ENCODE data around the gene PLA1A.

The PLA1A gene

DNA sequence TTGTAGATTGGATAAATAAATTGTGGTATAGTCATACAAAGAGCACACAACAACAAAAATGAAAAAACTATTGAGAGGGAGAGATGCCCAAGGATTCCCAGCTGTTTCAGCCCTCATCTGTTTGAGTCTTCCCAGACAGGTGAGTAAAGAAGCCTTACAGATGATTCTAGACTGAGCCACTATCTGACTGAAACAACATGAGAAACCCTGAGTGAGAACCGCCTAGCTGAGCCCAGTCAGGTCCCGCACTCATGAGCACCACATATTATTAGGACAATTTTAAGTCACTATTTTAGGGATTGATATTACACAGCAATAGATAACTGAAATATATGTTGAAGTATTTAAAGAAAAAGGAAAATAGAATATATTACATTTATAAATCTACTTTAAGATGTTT, 43.7 kb downstream of the PLA1A start:
- DNase-seq = no peak

DNA sequence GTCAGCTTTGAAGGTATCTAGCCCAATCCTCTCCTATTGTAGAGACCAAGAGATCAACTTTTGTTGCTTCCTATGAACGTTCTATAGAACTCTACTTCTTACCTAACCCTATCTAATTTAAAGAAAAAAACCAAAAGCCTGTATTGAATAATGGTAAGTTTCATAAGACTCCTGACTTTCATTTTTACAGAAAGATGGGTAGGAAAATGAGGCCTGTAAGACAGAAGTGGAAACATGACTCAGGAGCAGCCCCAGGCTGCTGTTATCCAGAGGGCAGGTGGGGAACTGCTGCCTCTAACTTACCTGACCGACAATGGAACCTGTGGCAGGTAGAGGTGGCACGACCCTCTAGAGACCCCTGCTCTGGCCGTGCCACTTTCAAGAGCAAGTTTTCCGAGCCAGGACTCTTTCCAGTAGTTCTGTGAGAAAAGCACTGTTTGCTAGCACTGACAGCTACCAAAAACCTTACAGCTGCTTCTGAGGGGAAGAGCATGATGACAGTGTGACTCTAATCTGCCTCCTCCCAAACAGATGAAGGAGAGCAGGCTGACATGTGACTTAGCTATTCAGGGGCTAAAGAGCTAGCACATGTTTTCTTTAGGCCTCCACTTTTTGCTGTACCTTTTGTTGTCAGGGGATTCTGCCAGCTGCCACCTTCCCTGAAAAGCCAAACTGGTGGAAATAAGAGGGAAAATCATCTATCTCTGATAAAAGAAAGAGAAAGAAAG, 45.2 kb downstream of the PLA1A start:
- DNase-seq = no peak

DNA sequence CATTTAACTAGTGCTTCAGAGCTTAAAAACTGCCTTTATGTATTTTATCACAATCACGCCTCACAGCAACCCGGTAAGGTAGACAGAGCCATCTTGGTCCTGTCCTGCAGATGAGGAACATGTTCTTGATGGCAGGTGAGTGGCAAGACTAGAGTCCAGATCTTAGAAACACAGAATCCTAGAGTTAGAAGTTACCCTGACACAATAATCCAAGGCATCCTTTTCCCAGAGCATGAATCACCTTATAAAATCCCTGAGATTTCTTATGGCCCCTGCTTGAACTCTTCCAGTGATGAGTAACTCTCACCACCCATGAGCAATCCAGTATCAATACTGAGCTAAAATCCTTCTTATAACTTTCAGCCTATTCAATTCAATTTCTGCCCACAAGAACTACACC, 45.8 kb downstream of the PLA1A start:
- no peak for DNase-seq

DNA sequence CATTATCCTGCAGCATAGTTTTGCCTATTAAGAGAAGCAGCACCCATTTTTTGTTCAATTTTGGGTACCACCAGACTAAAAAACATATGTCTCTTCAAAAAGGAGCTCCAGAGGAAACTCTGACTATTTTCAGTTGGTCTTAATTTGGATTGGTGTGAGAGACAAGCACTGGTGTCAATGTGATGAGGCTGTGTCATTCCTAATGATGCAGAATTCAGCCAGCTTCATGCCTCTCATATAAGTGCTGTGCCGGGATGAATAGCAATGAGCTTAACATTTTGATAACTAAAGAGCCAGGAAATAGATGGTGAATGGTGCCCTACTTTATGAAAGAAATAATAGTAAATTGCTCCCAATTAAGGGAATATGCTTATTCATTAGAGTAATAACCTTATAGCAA, 46.8 kb downstream of the PLA1A start:
- no peak for DNase-seq

DNA sequence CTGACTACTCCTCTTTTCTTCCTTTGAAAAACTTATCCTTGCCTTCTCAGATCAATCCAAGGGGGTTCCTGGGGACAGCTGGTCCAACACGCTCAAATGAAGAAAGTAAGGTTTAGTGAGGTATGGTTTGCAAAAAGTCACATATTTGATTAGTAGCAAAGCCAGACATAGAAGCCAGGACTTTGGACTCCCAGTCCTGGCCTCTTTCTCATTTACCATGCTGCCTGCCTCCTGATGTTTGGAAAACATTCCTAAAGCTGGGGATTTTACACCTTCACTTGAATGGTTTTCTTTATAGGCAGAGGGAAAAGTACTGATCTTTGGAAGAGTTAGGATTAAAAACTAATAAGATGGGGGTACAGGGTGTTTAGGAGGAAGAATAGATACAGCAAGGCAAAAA, 48.1 kb downstream of the PLA1A start:
- no peak for DNase-seq

DNA sequence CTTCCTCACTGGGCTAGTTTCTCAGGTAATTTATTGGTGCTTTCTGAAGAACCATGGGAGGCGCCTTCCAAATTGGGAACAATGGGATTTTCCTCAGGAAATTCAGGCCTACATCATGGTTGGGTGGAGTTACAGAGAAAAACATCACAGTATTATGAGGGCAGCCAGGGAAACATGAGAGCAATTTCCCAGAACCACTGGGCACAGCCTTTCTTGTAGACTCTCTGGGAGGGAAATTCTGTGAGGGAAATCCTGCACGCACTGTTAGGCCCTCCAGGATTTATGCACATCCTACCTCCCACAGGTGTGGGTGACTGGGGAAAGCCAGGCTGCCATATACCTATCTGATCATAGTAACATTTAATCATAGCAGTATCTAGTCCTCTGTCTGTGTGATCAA, 49.5 kb downstream of the PLA1A start:
- DNase-seq = no peak

DNA sequence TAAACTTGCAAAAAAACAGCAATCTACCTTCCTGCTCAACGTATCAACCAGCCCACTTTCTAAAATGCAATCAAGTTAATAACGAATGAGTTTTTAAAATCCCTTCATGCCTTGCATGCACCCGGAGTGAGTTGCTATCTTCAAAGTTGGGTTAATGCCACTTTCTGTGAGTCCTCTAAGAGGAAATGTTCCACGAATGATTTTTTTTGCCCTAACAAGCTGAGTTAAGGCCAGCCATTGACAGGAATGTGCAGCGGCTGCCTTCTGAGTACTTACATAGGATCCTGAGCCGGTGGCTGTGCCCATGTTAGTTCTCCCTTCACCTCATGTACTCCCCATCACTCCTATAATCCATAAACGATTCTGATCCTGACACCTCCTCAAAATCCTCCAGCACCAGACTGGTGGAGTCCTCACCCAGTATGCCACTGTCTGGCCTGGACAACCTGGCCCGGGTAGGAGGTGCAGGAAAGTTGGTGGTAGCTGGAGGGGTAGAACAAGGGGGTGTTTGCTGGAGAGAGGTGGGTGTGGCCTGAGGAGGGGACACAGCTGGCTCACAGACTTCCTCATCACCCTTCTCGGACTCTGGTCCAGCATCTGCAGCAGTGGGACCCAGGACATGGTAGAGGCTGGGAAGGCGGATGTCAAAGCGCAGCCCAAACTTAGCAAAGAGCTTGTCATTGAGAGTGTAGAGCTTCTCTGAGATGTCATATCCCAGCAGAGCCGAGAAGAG, 50.3 kb downstream of the PLA1A start:
- no peak for DNase-seq

DNA sequence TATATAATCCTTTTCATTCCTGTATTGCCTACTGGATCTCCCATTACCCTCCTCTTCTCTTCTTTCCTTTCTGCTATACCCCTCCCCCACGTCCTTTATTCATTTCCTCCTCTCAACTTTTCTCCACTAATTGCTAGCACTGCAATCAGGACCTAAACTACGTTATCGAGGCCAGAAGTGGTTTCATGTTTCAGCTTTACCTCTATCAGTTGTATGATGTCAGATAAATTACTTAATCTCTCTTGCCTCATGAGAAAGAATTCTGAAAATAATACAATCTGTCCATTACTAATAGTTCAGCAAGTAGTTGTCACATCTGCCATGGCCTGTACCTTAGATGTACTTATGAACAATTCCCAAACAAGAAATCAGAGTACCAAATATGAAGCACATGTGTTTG, 52.1 kb downstream of the PLA1A start:
- no peak for DNase-seq

DNA sequence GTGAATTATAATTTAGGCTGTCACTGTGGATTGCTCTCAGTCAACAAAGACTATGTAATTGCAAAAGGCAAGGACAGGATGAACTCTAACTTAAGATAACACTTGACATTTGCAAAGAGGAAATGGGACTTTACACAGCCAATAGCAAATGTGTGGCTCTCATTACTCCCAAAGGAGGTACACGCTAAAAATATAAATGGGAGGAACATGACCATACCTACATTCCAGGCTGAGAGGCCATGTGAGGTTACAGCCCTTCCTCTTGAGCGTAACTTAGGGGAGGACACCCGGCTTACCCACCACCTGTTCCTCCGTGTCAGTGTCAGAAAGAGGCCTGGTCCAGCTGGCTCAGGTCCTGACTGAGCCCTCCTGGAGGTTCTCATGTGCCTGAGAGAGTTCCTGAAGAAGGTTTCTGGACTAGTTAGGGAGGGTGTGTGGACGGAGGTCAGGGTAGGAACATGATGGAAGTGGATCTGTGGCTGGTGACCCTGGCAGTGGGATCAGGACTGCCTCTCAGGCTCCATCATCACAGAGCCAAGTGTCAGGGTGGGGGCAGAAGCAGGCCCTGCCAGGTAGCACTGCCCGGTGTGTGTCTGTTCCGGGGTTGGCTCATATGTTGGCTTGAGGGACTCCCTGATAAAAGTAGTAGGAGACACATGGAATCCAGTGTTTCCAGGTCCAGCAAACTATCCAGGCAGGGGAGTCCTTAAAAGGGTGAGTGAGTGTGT, 54.8 kb downstream of the PLA1A start:
- no peak for DNase-seq

DNA sequence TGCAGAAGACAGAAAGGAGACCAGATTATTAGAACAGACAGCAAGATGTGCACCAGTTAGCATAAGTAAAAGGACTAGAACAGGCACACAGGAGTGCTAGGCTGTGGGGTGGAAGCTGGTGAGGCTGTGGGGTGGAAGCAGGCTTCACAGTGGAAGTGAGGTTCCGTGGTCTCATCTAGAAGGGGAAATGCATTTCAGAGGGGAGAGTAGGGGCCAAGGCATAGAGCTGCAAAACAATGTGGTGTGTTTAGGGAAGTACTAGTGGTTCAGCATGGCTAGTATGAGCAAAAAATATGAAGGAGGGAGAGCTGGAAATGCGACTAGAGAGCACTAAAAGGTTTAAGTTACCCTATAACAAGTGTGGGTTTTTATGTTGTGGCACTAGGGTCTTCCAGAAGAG, 56.2 kb downstream of the PLA1A start:
- DNase-seq = peak; percentile 55

DNA sequence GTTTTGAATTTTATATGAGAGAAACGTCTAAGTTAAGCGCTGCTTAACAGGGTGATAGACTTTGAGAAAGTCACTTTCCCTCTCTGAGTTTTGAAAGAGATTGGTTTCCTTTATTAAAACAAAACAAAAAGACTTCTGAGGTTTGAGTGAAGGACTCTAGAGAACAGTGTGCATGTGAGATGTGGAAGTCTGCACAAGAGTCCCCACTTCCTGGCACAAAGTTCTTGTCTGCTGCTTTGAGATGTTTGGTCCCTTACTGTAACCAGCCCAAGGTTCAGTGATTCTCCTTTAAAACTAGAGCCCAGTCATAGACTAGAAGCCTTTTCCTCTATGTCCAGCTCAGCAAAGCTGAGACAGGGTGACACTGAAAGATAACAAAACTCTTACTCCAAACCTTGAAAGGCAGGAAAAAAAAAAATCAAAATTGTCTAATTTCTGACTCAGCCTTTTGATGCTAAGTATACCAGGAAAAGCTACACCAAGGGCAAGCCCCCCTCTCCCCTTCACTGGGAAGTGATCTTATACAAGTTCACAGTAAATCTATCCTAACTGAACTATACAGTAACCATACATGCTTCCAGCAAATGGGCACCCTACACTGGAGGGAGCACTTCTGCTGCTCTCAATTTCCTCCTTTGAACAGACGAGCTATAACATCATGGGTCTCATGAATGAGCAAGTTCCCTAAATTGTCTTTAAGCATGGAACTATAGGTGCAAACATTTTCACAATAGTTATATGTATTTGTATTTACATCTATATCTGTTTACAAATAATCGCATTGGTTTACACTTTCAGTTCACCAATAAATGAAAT, 60.4 kb downstream of the PLA1A start:
- no peak for DNase-seq

DNA sequence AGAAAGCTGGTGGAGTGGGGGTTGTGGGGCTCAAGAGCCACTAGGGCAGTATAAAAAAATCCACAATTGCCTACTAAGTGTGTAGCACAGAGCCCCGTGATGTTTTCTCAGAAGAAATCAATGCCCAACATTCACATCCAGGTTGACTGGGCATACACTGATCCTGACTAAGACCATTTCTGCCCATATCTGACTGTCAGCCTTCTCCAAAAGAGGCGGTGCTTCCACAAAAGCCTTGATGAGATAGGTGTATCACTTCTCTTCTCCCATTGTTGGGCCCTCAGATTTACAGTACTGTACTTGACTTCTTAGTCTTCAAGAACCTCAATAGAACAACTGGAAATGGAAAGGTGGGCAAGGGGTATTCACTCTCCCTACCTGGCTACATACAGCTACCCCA, 61.3 kb downstream of the PLA1A start:
- DNase-seq = no peak

DNA sequence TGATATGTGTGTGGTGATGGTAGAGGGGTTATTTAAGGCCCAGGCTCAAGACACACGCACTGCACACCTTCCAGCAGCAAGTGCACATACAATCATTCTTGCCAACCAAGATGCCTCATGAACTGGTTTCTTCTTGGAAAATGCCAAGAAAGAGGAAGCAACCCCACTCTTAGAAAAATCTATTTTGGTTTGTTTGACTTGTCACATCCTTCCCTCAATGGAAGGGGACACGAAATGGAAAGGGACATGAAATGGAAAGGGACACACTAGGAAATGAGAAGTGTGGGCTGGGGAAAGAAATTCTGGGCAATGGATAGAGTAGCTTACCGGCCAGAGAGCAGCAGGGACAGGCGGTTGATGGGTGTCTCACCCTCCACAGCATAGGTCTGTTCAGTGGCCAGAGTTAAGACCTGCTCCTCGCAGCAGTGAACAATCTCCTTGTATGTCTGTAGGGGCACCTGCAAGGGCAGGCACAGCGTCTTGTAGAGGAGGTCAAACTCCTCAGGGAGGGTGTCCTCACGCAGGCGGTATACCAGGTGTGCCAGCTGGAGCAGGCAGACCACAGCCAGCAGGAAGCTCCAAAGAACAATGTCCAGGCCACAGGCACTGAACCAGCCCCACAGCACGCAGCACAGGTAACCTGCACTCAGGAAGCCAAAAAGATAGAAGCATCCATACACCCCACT, 62.1 kb downstream of the PLA1A start:
- peak; percentile 16 for DNase-seq

DNA sequence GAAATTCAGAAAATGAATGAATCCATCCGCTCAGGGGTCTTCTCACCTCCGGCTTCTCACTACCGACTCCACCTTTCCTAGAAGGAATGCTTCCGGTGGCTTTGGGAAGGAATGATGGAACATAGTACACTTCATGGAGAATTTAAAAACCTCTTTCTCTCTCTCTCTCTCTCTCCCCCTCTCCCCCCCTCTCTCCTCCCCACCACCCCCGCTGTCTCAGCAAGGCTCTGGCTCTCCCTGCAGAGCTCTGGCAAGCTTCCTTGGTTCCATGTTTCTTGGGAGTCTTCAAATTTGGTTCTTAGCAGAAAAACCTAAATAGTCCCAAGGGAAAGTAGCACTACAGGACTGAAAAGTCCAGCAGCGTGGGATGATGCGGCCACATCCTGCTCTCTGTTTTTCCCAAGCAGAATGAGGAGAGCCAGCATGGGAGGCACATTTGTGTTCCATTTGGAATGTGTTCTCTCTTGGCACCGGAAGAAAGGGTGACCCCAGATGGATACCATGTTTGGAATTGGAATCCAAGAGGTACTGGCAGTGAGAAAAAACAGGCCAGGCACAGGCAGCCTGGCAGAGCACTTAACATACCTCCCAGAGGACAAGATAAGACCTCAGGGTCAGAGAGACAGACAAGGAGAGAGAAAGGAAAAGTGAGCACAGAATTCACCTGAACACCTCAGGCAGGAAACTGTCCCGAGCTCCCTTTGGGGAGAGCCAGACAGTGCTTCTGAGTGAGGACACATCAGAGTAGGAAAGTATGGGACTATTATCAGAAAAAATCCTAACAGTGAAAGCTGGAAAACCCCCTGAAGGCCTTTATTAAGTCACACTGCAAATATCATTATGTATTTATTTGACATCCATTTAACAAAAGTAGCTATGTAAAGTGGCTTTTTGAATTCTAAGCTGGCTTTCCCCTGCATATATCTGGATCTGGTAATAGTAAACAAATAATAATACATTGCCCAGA, 63.1 kb downstream of the PLA1A start, which contains the start of gene POPDC2:
Gene POPDC2 (minus strand): TSS at position 116 of the 967 bp plus-strand sequence. CDS start 166 bp downstream, outside the sequence.
- DNase-seq = no peak

DNA sequence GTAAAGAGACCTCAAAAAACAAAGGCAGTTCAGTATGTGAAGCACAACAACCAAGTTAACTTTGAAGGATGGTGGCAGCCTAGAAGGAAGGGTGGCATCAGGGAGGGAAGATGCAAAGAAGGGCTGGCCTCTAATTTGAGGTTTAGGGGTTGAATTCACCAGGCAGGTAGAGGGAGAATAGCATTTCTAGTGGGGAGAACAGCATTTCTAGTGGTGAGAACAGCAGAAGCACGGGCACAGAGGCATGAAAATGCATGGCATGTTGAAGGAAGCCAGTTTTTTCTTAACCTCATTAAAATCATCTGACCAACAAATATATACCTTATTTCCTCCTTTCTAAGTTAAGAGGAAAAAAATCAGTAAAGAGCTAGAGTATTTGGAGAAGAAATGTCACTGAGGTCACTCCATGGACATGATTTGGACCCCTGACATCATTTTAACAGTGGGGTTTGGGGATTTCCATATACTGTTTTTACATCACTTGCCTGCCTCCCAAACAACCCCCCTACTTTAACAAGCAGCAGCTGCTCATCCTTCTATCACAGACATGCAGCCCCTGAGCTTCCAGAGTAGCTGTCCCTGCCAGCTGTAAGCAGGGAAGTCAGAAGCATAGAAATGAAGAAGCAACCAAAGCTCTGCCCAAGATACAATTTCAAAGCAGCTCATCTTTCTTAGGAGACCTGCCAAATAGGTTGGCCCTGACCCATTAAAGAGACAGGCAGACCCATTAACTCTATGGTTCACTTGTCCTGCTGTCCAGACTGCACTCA, 65.1 kb downstream of the PLA1A start:
- no peak for DNase-seq

DNA sequence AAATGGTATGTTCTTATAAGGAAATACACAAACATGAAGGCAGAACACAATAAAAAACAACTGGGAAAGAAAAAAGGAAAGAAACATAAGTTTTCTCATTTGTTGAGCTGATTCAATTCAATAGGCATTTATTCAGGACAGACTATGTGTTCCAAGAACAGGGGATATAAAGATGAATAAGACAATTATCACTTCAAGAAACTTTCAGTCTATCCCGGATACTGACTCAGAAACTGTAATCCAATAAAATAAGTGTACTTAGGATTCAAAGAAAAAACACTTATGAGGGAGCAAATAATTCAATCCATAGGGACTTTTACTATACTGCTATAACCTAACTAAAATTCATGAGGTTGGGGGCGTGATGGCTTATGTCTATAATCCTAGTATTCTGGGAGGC, 66.2 kb downstream of the PLA1A start:
- DNase-seq = no peak

DNA sequence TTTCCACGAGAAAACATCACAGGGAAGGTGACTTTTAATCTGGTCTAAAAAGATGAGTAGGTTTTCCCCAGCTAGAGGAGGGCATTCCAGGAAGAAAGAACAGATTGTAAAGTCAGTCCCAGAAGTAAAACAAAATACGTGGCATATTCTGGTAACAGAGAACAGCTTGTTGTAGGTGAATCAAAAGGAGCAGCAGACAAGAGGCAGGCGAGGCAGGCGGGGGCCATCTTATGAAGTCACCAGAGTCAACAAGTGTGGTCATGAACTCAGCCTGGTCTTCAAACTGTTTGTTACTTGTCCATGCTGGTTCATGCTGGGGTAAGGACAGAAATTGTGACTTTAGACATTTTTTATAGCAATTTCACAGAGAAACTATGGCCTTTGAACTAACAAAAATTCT, 66.7 kb downstream of the PLA1A start:
- no peak for DNase-seq

DNA sequence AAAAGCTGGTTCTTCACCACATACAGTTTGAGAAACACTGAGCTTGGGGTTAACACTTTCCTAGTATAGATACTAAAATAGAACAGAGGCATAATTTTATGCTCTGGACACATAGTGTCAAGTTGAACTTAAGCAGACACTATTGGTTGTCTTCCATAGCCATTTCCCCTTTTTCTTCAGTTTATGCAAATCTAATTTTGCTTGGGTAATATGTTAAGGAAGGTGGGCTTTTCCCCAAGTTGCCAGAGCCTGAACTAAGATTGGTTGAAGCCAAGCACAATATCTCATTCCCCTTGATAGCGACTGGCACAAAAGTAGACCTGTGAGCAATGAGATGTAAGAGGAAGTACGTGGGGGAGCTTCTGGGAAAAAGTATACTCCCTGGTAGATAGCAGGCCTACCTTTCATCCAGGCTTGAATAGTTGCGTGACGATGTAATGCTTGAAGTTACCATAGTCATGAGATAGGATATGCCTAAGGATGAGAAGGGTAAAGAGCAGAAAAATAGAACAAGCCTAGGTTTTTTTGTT, 67.2 kb downstream of the PLA1A start:
- no peak for DNase-seq

DNA sequence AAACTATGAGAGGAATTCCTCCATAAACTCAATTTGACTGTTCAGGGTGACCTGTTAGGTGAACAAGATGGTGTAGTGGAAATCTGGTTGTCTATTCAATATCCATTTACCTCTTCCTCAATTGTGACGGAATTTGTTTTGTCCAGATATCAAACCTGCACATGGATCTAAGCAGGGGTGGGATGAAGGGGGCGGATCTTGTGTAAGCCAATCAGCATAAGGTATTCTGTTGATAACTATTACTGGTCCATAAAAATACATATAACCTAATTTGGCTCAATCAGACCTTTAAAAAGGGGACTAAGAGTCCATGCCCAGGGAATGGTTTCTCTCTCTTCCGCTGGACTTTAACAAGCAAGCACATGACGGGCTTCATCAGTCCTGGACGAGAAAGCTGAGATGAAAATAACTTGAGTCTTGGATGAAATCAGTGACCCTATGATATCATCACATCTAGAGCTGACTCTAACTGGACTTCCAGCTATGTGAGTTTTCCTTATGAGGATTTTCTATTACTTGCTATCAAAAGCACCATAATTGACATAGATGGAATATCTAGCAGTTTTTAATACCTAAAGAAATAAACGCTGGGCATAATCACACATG, 68.4 kb downstream of the PLA1A start:
- DNase-seq = no peak
